Body of pancreas (tissue), 4 donors: ENCODE data around the gene PLXDC2. TPM values are rescaled to one million over a fixed set of nuclear protein-coding genes. Genes with fewer than 3 reads are reported as not detected.

Source experiments
- ATAC-seq: fragments of 150-250 bp; one replicate; pipeline ENCODE4 v1.9.1; 2016
- DNase-seq, 4 donors: peaks; one replicate each; pipeline ENCODE4 v3.0.0-alpha.2; 2019
- H3K27ac ChIP-seq, 4 donors: fragments of 200-600 bp; sonication (generic); 1 replicate in 3 of 4; 2 replicates in 1 of 4; pipeline versions ENCODE4 v1.5.1 to v1.6.1; 2016 to 2019; ENCODE audit warnings: mild to moderate bottlenecking in 1 of 4, mixed read lengths in 1 of 4, moderate library complexity in 1 of 4
- H3K27me3 ChIP-seq, 2 donors: fragments of 200-600 bp; sonication (generic); one replicate each; pipeline ENCODE4 v1.6.0; 2016; ENCODE audit warnings: mild to moderate bottlenecking in 1 of 2
- H3K36me3 ChIP-seq, 2 donors: fragments of 200-600 bp; sonication (generic); replicated peaks in 1 of 2; 2 replicates each; pipeline ENCODE4 v1.5.1; 2016; ENCODE audit warnings: low read depth in 2 of 2; ENCODE audit not compliant: insufficient read depth in 1 of 2
- H3K4me1 ChIP-seq: fragments of 200-600 bp; sonication (generic); one replicate; pipeline ENCODE4 v1.6.0; 2016
- H3K4me3 ChIP-seq, 2 donors: fragments of 200-600 bp; sonication (generic); 1 replicate in 1 of 2; 2 replicates in 1 of 2; pipeline ENCODE4 v1.5.1; 2016 to 2019
- H3K9me3 ChIP-seq, 3 donors: fragments of 200-600 bp; sonication (generic); 1 replicate in 2 of 3; 2 replicates in 1 of 3; pipeline ENCODE4 v1.5.1; 2016
- POLR2A ChIP-seq, 3 donors: fragments of 450-650 bp; IDR thresholded peaks; one replicate each; pipeline ENCODE4 v1.6.1; 2016; ENCODE audit warnings: antibody characterized with exemption in 3 of 3, mild to moderate bottlenecking in 2 of 3
- WGBS, 2 donors: methylation state at CpG; one replicate each; pipeline ENCODE4 v1.1.5; 2017; 5-methylcytosine and 5-hydroxymethylcytosine counted together
- intact Hi-C: fragments of 100-400 bp; cut with DNase I; formaldehyde crosslinking; loops from one replicate; pipeline ENCODE4 v1.15.1; 2023
- total RNA-seq, 2 donors: library from RNA; depleted of rRNA; stranded (reverse); fragments of >200 nt; gene quantifications; one replicate each; pipeline ENCODE4 v1.1.0, GENCODE V29; 2016
- TF ChIP-seq, protein P1 (sequence below), 7 experiments: fragments of 450-650 bp in 4 of 7; fragments of 200-600 bp in 3 of 7; sonication (generic) in 3 of 7; IDR thresholded peaks; one replicate each; pipeline ENCODE4 v1.5.1; 2016 to 2019; ENCODE audit warnings: antibody characterized with exemption in 7 of 7

PLXDC2 gene
- total RNA-seq, 2 donors from 2014 or later: 8.2 to 13.5 TPM

DNA sequence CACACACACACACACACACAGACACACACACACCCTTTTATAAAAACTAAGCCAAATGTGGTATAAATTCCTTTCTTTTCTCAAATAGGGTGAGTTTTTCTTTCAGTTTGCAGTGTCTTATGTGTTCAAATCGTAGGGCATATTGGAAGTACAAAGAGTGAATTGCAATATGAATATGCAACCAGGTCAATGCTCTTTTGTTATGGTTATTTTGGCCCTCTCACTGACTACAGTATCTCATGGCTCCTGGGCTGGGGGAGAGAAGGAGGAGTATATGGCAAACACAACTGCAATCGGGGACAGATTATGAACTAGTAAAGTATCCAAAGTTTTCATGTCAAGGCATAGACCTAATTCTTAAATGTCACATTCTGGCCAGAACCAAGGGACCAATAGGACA, 301.9 kb downstream of the PLXDC2 start:
- ATAC-seq: no peak
- 23 to 47% methylated on average over 2 of the region's 2 CpGs for WGBS, 2 donors
- intact Hi-C loops: no loop called here
- Histone ChIP-seq H3K36me3 (no peaks in the 10 kb centered on the region), H3K27ac (no peak overlapping the region), H3K4me1 (no peaks in the 10 kb centered on the region), H3K27me3 (no peaks in the 10 kb centered on the region), H3K4me3 (no peak overlapping the region), H3K9me3 (no peaks in the 10 kb centered on the region)
- TF ChIP-seq, protein P1, sequence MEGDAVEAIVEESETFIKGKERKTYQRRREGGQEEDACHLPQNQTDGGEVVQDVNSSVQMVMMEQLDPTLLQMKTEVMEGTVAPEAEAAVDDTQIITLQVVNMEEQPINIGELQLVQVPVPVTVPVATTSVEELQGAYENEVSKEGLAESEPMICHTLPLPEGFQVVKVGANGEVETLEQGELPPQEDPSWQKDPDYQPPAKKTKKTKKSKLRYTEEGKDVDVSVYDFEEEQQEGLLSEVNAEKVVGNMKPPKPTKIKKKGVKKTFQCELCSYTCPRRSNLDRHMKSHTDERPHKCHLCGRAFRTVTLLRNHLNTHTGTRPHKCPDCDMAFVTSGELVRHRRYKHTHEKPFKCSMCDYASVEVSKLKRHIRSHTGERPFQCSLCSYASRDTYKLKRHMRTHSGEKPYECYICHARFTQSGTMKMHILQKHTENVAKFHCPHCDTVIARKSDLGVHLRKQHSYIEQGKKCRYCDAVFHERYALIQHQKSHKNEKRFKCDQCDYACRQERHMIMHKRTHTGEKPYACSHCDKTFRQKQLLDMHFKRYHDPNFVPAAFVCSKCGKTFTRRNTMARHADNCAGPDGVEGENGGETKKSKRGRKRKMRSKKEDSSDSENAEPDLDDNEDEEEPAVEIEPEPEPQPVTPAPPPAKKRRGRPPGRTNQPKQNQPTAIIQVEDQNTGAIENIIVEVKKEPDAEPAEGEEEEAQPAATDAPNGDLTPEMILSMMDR (IDR thresholded peaks at IDR 0.05): no peak
- TF ChIP-seq POLR2A (IDR thresholded peaks at IDR 0.05): no peak
- DNase-seq: no peak

DNA sequence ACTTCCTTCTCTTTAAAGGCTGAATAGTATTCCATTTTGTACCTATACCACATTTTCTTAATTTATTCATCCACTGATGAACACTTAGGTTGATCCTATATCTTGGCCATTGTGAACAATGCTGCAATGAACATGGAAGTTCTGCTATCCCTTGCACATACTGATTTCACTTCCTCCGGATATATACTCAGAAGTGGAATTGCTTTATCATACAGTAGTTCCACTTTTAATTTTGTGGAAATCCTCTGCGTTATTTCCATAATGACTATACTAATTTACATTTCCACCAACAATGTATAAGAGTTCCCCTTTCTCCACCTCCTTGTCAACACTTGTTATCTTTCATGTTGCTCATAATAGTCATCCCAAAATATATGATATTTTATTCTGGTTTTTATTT, 312.6 kb downstream of the PLXDC2 start:
- ATAC-seq: no peak
- no peak for DNase-seq
- H3K27me3 ChIP-seq: no peaks in the 10 kb centered on the region
- no peaks in the 10 kb centered on the region for H3K9me3 ChIP-seq
- intact Hi-C loops: no loop called here
- H3K36me3 ChIP-seq: no peaks in the 10 kb centered on the region
- TF ChIP-seq, protein P1 (IDR thresholded peaks at IDR 0.05): no peak
- no peak for TF ChIP-seq POLR2A (IDR thresholded peaks at IDR 0.05)
- H3K27ac ChIP-seq: no peak overlapping the region
- H3K4me1 ChIP-seq: no peaks in the 10 kb centered on the region
- H3K4me3 ChIP-seq: no peak overlapping the region
- WGBS, 2 donors: 82 to 92% methylated on average over 2 of the region's 2 CpGs

DNA sequence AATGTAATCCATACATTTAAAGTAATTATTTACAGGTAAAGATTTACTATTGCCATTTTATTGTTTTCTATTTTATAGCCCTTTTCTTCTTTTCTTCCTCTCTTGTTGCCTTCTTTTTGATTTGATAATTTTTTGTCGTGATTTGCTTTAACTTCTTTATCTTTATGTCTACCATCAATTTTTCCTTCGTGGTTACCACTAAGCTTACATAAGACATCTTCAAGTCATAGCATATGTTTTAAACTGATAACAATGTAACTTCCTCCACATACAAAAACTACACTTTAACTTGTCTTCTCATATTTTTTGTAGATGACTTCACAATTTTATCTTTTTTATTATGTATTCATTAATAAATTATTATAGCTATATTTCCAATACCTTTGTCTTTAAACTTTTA, 316.6 kb downstream of the PLXDC2 start:
- Histone ChIP-seq H3K27me3 (no peaks in the 10 kb centered on the region), H3K9me3 (no peaks in the 10 kb centered on the region), H3K27ac (no peak overlapping the region), H3K36me3 (no peaks in the 10 kb centered on the region), H3K4me3 (no peak overlapping the region), H3K4me1 (no peaks in the 10 kb centered on the region)
- 38 to 71% methylated on average over 2 of the region's 2 CpGs for WGBS, 2 donors
- intact Hi-C loops: no loop called here
- TF ChIP-seq, protein P1 (IDR thresholded peaks at IDR 0.05): no peak
- TF ChIP-seq POLR2A (IDR thresholded peaks at IDR 0.05): no peak
- DNase-seq (no peak), ATAC-seq (no peak)

DNA sequence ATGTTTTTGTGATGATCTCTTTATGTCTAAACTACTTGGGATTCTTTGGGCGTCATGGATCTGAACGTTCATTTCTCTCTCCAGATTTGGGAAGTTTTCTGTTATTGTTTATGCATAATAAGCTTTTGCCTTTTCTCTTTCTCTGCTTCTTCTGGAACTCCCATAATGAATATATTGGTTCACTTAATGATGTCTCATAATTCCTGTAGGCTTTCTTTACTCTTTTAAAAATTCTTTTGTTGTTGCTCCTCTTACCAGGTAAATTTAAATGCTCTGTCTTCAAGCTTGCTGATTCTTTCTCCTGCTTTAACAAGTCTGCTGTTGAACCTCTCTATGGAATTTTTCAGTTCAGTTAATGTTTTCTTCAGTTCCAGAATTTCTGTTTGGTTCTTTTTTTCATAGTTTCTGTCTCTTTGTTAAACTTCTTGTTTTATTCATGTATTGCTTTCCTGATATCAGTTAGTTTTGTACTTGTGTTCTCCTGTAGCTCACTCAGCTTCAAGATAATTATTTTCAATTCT, 317.5 kb downstream of the PLXDC2 start:
- TF ChIP-seq, protein P1 (IDR thresholded peaks at IDR 0.05): no peak
- TF ChIP-seq POLR2A (IDR thresholded peaks at IDR 0.05): no peak
- Histone ChIP-seq H3K4me1 (no peaks in the 10 kb centered on the region), H3K36me3 (no peaks in the 10 kb centered on the region), H3K27ac (no peak overlapping the region), H3K9me3 (no peaks in the 10 kb centered on the region), H3K4me3 (no peak overlapping the region), H3K27me3 (no peaks in the 10 kb centered on the region)
- intact Hi-C loops: no loop called here
- DNase-seq (no peak), ATAC-seq (no peak)
- 80 to 84% methylated on average over 2 of the region's 2 CpGs for WGBS, 2 donors

DNA sequence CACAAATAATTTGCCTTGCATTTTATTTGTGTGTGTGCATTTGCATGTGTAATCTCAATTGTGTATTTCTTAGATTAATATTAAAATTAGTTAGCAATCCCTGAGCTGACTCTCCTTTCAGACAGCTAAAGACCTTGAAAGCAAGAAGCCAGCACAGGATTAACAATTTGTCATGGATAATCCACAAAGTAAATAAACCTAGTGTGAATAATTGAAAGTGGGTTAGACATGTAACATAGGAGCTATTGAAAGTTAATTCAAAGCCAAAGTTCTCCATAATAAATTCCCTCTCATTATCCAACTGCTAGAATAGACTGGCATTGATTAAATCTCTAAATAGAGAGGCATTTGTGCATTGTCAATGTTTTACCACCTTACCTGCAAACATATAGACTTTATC, 326.1 kb downstream of the PLXDC2 start:
- intact Hi-C loops: no loop called here
- no peaks in the 10 kb centered on the region for H3K9me3 ChIP-seq
- DNase-seq: no peak
- no peak for ATAC-seq
- H3K4me1 ChIP-seq: no peaks in the 10 kb centered on the region
- H3K4me3 ChIP-seq: no peak overlapping the region
- no peaks in the 10 kb centered on the region for H3K27me3 ChIP-seq
- H3K27ac ChIP-seq: no peak overlapping the region
- H3K36me3 ChIP-seq: no peaks in the 10 kb centered on the region
- TF ChIP-seq, protein P1 (IDR thresholded peaks at IDR 0.05): no peak
- TF ChIP-seq POLR2A (IDR thresholded peaks at IDR 0.05): no peak
